ENCODE measurements around the gene DLGAP4. TPM values are rescaled to one million over a fixed set of nuclear protein-coding genes. Genes with fewer than 3 reads are reported as not detected.

DLGAP4 gene
- total RNA-seq, 2 donors from 2014 or later: 62.9 to 78.2 TPM

- H3K27ac ChIP-seq (ENCODE audit: low read depth, low read length): no peak overlapping the region
- H3K4me3 Mint-ChIP-seq: no peak overlapping the region
Measured at GRCh38 chr20:36478137-36478905, 172.2 kb downstream of the DLGAP4 start.

GRCh38 chr20:36479938-36480337, 173.8 kb downstream of the DLGAP4 start:
- Histone ChIP-seq H3K4me3 (ENCODE audit: low read length) (no peak overlapping the region), H3K9me3 (ENCODE audit: control insufficient read depth, low read length) (no peaks in the 10 kb centered on the region), H3K9ac (ENCODE audit: extremely low read depth, low read length, poor library complexity, severe bottlenecking) (no peak overlapping the region), H3K4me1 (ENCODE audit: control insufficient read depth, insufficient read depth, low read length) (no peaks in the 10 kb centered on the region), H3K36me3 (ENCODE audit: control insufficient read depth, insufficient read depth, low read length) (peaks cover 30% of the 10 kb centered on the region), H3K27me3 (ENCODE audit: control insufficient read depth, insufficient read depth, low read length, poor library complexity, severe bottlenecking) (no peaks in the 10 kb centered on the region), H3K27ac (ENCODE audit: low read depth, low read length) (no peak overlapping the region)
- DNase-seq: no peak
- Mint-ChIP-seq H3K36me3 (ENCODE audit: low read depth) (peaks cover 13% of the 10 kb centered on the region), H3K9me3 (no peaks in the 10 kb centered on the region), H3K27ac (no peak overlapping the region), H3K4me1 (peaks cover 6% of the 10 kb centered on the region), H3K4me3 (no peak overlapping the region), H3K27me3 (ENCODE audit: insufficient read depth) (no peaks in the 10 kb centered on the region)
- TF ChIP-seq CTCF (conservative IDR thresholded peaks at IDR 0.05): peak; percentile 45
- 90 to 95% methylated on average over 2 of the region's 2 CpGs for WGBS, 2 experiments (ENCODE audit: insufficient coverage in 1 of 2, insufficient read length in 1 of 2)

More at GRCh38 chr20:36478137-36478905, 172.2 kb downstream of the DLGAP4 start:
- no peak overlapping the region for H3K27ac Mint-ChIP-seq
- no peaks in the 10 kb centered on the region for H3K9me3 Mint-ChIP-seq
- 77% methylated on average over 5 to 7 of the region's 7 CpGs for WGBS, 2 experiments (ENCODE audit: insufficient coverage in 1 of 2, insufficient read length in 1 of 2)
- H3K9me3 ChIP-seq (ENCODE audit: control insufficient read depth, low read length): no peaks in the 10 kb centered on the region
- no peak for DNase-seq
- H3K4me1 Mint-ChIP-seq: peaks cover 6% of the 10 kb centered on the region
- no peaks in the 10 kb centered on the region for H3K4me1 ChIP-seq (ENCODE audit: control insufficient read depth, insufficient read depth, low read length)
- no peaks in the 10 kb centered on the region for H3K27me3 Mint-ChIP-seq (ENCODE audit: insufficient read depth)
- no peak overlapping the region for H3K9ac ChIP-seq (ENCODE audit: extremely low read depth, low read length, poor library complexity, severe bottlenecking)
- TF ChIP-seq CTCF (conservative IDR thresholded peaks at IDR 0.05): no peak
- peaks cover 19% of the 10 kb centered on the region for H3K36me3 Mint-ChIP-seq (ENCODE audit: low read depth)
- H3K36me3 ChIP-seq (ENCODE audit: control insufficient read depth, insufficient read depth, low read length): peaks cover 30% of the 10 kb centered on the region
- H3K4me3 ChIP-seq (ENCODE audit: low read length): no peak overlapping the region
- no peaks in the 10 kb centered on the region for H3K27me3 ChIP-seq (ENCODE audit: control insufficient read depth, insufficient read depth, low read length, poor library complexity, severe bottlenecking)

GRCh38 chr20:36480456-36481048, 174.4 kb downstream of the DLGAP4 start:
- H3K27me3 ChIP-seq (ENCODE audit: control insufficient read depth, insufficient read depth, low read length, poor library complexity, severe bottlenecking): no peaks in the 10 kb centered on the region
- no peaks in the 10 kb centered on the region for H3K9me3 ChIP-seq (ENCODE audit: control insufficient read depth, low read length)
- peaks cover 7% of the 10 kb centered on the region for H3K4me1 Mint-ChIP-seq
- 89 to 92% methylated on average over 5 of the region's 5 CpGs for WGBS, 2 experiments (ENCODE audit: insufficient coverage in 1 of 2, insufficient read length in 1 of 2)
- no peak for DNase-seq
- no peaks in the 10 kb centered on the region for H3K4me1 ChIP-seq (ENCODE audit: control insufficient read depth, insufficient read depth, low read length)
- H3K9ac ChIP-seq (ENCODE audit: extremely low read depth, low read length, poor library complexity, severe bottlenecking): no peak overlapping the region
- no peaks in the 10 kb centered on the region for H3K9me3 Mint-ChIP-seq
- no peaks in the 10 kb centered on the region for H3K27me3 Mint-ChIP-seq (ENCODE audit: insufficient read depth)
- H3K27ac ChIP-seq (ENCODE audit: low read depth, low read length): no peak overlapping the region
- peaks cover 12% of the 10 kb centered on the region for H3K36me3 Mint-ChIP-seq (ENCODE audit: low read depth)
- no peak overlapping the region for H3K4me3 ChIP-seq (ENCODE audit: low read length)
- no peak for TF ChIP-seq CTCF (conservative IDR thresholded peaks at IDR 0.05)
- H3K4me3 Mint-ChIP-seq: no peak overlapping the region
- H3K27ac Mint-ChIP-seq: no peak overlapping the region
- peaks cover 32% of the 10 kb centered on the region for H3K36me3 ChIP-seq (ENCODE audit: control insufficient read depth, insufficient read depth, low read length)

Data from endodermal cell (in vitro differentiated cells).